Esophagus mucosa (tissue), 1 donor: ENCODE results near the gene MTO1. TPM values are rescaled to one million over a fixed set of nuclear protein-coding genes. Genes with fewer than 3 reads are reported as not detected.
"Not testable (repeated sequence)": the region's sequence is repeated elsewhere in the genome, so short reads cannot be mapped to it uniquely, and the experiment has no call there.

Experiments
- ATAC-seq: fragments of 200-7000 bp; cut with Tn5 transposase; one replicate; pipeline ENCODE4 v1.9.1; 2020
- total RNA-seq: library from RNA; stranded (reverse); gene quantifications from one replicate; pipeline ENCODE4 v1.2.4, GENCODE V29; 2023
- donor health status: DM: yes; HTN: yes; CAD: no.

MTO1 gene, protein sequence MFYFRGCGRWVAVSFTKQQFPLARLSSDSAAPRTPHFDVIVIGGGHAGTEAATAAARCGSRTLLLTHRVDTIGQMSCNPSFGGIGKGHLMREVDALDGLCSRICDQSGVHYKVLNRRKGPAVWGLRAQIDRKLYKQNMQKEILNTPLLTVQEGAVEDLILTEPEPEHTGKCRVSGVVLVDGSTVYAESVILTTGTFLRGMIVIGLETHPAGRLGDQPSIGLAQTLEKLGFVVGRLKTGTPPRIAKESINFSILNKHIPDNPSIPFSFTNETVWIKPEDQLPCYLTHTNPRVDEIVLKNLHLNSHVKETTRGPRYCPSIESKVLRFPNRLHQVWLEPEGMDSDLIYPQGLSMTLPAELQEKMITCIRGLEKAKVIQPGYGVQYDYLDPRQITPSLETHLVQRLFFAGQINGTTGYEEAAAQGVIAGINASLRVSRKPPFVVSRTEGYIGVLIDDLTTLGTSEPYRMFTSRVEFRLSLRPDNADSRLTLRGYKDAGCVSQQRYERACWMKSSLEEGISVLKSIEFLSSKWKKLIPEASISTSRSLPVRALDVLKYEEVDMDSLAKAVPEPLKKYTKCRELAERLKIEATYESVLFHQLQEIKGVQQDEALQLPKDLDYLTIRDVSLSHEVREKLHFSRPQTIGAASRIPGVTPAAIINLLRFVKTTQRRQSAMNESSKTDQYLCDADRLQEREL
- total RNA-seq: 18.5 TPM

DNA sequence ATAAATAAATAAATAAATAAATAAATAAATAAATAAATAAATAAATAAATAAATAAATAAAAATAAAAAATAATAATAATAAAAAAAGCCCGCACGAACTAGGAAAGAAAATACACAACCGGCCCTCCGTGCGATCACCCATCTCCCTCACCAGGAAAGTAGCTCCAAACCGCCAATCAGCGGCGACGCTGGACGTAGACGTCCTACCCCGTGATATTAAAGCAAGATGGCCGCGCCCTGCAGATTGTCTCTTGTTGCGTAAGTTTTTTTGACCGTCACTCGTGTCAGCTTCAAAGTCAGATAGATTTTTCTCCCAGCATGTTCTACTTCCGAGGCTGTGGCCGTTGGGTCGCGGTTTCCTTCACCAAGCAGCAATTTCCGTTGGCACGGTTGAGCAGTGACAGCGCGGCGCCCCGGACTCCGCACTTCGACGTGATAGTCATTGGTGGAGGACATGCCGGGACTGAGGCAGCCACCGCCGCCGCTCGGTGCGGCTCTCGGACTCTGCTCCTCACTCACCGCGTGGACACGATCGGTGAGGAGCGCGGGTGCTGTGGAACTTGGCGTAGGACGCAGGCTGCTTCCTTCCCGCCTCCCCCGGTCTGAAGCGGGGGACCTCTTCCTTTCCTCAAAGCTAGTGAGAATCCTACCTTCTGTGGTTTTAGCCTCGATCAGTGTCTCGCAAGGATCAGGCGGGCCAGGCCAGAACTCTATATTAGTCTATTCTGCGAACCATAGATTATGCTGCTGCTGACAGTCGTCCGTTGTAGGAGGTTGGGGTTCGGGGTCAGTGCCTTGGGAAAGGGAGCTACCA is at the start of gene MTO1:
Gene MTO1 (plus strand): TSS at position 201 of the 814 bp plus-strand sequence. CDS start 118 bp downstream, at position 319.
- peak; percentile 97 for ATAC-seq

DNA sequence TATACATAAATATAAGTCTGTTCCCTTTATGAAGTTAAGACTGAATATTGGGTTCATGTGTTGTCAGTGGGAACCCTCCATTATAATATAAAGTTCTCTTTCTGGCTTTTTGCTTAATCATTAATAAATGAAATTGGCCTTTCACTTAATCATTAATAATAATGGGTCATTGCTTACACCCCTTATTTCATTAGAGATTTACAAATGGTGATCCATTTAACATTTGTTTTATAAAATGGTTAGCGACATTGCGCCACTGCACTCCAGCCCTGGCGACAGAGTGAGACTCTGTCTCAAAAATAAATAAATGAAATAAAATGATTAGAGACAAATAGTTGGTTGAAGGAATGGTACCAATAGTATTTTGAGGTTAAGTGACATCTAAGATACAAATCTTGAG is 48.4 kb upstream of the MTO1 start:
- no peak for ATAC-seq

DNA sequence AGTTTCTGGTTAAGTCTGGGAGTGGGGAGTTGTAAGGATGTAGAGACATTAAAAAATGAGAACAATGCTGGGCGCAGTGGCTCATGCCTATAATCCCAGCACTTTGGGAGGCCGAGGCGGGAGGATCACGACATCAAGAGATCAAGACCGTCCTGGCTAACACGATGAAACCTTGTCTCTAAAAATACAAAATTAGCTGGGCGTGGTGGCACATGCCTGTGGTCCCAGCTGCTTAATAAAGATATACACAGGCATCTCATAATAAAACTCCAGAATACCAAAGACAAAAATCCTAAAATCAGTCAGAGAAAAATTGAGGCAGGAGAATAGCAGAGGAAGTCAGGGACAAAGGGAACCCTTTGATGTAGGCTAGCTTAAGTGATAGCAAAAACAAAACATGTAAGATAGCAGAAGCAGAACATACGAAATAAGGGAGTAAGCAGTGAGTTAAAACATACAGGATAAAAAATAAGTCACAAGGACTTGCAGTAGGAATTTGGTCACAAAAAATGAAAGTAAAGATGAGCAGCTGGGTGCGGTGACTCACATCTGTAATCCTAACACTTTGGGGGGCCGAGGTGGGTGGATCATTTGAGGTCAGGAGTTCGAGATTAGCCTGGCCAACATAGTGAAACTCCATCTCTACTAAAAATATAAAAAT is 43.3 kb upstream of the MTO1 start:
- no peak for ATAC-seq

DNA sequence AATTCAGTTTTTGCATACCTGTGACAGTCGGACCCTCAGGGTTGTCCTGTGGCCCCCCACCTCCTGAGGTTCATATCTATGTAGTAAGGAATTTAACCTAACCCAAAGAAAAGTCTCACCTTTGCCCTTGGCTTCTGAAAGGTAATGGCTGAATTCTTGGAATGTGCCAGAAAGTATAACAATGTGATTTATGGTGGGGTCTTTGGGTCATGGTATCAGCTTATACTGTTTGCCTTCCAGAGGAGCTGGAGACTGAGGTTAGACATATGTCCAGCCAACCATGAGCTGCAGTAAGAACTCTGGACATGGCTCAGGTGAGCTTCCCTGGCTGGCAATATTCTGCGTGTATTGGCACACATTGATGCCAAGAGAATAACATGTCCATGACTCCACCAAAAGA is 40.0 kb upstream of the MTO1 start:
- ATAC-seq: no peak

DNA sequence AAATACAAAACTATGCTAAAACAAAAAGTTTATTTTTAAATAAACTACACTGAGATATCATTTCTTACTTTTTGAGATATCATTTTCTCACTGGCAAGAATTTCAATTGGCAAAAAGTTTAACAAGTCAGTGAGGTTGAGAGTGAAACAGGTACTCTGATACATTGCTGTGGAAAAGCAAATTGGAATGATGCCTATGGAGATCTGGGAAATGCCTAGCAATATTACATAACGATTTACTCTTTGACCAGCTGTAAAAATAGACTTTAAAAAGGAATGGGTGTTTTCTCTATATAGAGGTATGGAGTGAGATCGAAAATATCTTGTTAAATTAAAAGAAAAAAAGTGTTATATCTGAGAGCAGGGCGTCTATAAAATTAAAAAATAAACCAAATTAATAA is 26.3 kb upstream of the MTO1 start:
- no peak for ATAC-seq

DNA sequence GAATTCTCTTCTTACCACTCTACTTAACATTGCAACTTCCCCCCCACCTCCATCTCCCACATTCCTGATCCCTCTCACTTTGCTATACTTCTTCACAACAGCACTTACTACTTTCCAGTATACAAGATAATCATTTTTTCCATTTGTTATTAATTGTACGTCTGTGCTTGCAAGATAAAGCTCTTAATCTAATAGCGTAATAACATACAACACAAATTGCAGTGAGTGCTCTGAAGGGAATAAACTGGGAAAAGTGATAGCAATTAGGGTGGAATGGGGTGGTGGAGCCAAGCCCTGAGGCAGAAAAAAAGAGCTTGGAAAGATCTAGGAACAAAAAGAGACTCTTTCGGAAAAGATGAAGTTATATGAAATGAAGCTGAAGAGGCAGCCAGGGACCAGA is 18.0 kb upstream of the MTO1 start:
- ATAC-seq: no peak

DNA sequence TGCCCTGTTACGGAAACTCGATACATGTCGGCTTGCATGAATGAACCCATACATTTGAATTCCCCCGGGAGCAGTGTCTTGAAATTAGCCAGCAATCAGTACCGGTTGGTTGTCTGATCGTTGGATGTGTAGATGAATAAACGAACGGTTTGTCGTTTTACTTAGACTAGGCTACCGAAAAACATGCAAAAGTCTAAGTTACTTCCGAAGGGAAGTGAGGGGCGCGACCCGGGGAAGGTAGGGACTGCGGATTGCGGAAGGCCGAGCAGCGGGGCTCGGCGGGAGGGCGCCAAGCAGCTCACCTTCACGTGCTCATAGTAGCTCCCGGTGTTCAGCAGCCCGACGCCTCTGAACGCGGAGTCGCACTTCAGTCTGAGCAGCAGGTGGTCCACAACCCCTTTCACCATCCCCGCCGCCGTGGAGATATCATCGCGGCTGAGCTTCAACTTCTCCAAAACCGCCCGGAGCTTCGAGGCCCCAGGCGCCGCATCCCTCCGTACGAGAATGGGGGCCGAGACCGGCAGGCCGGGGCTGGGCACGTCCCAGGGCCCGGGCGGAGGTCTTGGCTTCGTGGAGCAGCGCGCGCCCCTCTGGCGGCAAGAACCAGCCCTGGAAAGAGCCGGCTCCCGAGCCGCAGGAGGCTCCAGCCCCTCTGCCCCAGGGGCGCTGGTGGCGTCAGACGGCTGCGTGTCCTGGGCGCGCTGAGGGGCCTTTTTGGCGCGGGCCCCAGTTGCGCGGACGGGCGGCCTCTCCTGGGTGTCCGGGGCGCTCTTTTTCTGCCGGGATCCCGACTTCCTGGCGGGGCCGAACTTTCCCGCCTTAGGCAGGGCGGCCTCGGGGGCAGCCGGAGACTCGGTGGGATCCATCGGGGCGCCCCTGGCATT is 10.1 kb upstream of the MTO1 start:
- peak; percentile 48 for ATAC-seq

DNA sequence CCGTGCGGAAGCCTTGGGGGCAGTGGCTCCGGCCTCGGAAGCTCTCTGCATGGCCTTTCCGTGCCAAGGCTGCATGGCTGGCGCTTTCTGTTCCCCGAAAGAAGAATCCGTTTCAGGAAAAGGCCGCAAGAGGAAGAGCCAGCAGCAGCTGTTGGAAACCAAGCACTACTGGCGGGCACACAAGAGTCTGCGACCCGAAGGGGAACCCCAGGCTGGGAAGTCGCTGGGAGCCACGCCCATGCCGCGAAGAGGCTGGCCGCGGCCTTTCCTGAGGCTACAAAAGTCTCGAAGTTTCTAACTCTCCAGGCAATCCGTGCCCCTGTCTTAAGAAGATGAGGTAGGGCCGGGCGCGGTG is 9.5 kb upstream of the MTO1 start, which contains the start of gene CGAS:
Gene CGAS (minus strand): TSS at position 191 of the 355 bp plus-strand sequence. CDS start 116 bp downstream, at position 75.
- ATAC-seq: peak; percentile 75

DNA sequence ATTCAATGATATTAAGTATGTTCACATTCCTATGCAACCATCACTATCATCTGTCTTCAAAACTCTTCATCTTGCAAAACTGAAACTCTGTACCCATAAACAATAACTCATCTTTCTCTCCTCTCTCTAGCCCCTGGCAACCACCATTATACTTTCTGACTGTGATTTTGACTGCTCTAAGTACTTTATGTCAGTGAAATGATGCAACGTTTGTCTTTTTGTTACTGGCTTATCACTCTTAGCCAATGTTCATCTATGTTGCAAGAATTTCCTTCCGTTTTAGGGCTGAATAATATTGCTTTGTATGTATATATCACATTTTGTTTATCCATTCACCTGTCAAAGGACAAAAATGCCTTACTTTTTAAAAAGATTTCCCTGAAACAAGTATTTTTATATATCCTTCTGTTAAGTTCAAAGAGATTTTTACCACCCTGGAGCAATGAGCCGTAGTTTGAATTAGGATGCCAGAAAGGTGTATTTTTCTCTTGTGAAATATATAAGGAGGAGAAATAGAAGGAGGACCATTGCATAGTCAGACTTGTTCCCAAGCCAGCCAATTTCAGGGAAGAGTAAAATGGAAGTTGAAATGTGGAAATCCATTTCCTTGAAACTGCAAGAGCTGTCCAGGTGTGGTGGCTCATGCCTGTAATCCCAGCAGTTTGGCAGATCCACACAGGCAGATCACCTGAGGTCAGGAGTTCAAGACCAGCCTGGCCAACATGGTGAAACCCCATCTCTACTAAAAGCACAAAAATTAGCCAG is 5.5 kb upstream of the MTO1 start:
- ATAC-seq: peak; percentile 57

DNA sequence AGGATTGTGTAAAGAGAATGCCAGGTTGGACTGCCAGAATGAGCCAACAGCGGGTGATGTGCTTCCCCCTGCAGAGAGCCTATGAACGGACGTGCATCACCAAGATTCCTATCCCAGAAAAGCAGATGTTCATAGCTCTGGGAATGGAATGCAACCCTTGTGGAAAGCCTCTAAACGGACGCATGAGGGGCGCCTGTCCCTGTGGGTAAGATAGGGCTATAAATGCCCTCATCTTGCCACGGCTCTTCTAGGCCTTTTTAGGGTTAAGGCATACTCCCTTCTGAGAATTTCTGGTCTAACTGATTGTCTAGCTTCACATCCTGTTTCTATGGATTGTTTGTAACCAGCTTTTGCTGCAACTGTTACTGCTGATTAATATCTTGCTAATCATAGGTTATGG is 2.1 kb upstream of the MTO1 start:
- not testable (repeated sequence) for ATAC-seq

DNA sequence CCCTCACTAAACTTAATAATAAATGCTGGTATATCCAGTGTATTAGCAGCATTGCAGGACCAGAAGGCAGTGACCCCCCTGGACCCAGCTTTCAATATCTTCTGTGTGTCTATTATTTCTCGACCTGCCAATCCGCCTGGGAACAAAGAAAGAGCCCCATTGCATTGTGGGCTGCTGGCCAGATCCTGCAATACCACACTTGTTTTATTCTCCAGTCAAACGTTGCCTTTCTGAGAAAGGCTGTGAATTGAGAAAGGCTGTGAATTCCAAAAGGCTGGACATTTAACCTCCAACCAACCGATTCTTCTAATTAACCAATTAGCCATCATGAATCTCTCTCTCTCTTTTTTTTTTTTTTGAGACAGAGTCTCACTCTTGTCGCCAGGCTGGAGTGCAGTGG is 1.5 kb upstream of the MTO1 start:
- no peak for ATAC-seq

DNA sequence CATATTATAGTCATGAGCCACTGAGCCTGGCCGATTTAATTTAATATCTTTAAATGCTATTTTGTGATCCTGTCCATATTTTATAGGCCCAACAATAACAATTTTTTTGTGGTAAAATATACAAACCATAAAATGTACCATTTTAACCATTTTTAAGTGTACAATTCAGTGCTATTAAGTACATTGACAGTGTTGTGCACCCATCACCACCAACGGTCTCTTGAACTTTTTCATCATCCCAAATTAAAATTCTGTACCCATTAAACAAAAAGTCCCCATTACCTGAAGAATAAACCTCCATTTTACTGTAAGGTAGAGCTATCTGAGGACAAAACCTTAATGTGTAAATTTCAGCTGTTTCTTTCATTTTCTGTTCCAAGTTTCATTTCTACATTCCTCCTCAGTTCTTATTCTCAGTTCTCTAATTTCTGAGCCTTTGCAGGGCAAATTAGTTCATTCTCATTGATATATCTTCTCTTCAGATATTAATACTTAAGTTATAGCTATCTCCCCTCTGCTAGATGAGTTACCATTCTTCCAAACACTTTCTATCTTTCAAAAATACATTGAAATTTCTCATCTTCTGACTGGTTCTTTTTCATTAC is 10.3 kb downstream of the MTO1 start:
- no peak for ATAC-seq

DNA sequence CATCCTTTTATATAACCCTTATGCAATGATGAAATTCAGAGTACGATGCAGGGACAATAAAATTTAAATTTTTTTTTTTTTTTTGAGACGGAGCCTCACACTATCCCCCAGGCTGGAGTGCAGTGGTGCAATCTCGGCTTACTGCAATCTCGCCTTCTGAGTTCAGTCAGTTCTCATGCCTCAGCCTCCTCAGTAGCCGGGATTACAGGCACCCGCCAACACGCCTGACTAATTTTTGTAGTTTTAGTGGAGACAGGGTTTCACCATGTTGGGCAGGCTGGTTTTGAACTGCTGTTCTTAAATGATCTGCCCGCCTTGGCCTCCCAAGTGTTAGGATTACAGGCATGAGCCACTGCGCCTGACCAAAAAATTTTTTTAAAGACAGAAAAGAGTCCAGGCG is 15.2 kb downstream of the MTO1 start:
- ATAC-seq: no peak

DNA sequence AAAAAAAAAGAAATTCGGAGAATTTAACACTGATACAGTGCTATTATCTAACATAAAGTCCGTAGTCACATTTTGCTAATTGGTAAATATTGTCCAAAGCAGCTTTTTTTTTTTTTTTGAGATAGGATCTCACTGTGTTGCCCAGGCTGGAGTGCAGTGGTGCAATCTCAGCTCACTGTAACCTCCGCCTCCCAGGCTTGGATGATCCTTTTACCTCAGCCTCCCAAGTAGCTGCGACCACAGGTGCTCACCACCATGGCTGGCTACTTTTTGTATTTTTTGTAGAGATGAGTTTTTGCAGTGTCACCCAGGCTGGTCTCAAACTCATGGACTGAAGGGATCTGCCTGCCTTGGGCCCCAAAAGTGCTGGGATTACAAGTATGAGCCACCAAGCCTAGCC is 15.9 kb downstream of the MTO1 start:
- ATAC-seq: no peak

DNA sequence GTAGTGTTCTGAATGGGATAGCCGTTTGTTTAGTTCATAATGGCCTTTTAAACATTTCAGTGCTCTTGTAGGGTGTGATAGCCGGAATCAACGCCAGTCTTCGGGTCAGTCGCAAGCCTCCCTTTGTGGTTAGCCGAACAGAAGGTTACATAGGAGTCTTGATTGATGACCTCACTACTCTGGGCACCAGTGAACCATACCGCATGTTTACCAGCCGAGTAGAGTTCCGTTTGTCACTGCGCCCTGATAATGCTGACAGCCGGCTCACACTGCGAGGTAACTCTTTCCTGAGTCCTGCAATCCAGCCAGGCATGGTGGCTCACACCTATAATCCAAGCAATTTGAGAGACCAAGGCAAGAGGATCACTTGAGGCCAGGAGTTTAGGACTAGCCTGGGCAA is 20.4 kb downstream of the MTO1 start:
- no peak for ATAC-seq

DNA sequence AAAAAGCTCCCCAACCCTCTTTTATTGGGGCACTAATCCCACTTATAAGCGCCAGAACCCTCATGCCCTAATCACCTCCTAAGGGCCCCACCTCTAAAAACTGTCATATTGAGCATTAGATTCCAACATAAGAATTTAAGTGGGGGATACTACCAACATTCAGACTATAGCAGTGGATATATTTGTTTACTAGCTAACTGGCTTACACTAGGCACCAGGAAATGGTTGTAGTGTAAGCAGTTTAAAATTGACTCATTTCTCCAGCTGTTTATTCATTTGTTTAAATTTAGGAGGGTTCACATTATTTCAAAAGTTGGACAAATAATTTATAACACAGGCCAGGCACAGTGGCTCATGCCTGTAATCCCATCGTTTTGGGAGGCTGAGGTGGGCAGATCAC is 22.9 kb downstream of the MTO1 start:
- no peak for ATAC-seq

DNA sequence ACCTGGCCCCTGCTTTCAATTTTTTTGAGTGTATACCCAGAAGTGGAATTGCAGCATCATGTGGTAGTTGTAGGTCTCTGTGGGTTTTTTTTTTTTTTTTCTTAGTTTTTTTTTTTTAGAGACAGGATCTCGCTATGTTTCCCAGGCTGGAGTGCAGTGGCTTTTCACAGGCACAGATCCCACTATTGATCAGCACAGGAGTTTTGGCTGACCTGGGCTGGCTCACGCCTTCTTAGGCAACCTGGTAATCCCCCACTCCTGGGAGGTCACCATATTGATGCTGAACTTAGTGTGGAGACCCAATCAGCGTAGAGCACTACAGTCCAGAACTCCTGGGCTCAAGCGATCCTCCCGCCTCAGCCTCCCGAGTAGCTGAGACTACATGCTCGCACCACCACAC is 25.9 kb downstream of the MTO1 start:
- no peak for ATAC-seq

DNA sequence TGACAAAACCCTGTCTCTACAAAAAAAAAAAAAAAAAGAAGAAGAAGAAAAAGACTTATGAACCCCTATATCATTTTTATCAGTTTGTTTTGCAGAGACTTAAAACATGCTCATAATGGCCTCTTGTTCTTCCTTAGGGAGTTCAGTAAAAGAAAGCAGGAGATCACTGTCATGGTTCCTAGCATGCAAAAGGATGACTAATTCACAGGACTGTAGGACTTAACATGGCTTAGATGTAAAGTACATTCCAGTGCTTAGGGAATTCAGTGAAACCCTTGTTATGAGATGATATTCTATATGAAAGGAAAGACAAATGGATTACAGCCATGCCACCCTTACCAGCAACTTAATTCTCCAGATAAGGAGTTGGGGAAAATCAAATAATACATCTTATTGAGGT is 29.8 kb downstream of the MTO1 start:
- peak; percentile 44 for ATAC-seq

DNA sequence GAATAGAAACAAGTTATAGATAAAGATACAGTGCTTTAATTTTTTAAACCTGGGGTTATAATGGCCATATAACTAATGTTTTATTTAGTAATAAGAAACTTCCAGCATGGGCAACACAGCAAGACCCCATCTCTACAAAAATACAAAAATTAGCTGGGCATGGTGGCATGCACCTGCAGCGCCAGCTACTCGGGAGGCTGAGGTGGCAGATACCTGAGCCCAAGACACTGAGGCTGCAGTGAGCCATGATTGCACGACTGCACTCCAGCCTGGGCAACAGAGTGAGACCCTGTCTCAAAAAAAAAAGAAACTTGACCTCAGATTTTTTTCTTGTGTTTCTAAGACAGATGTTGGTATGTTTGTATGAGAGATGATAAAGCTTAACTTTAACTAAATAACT is 36.4 kb downstream of the MTO1 start:
- no peak for ATAC-seq

DNA sequence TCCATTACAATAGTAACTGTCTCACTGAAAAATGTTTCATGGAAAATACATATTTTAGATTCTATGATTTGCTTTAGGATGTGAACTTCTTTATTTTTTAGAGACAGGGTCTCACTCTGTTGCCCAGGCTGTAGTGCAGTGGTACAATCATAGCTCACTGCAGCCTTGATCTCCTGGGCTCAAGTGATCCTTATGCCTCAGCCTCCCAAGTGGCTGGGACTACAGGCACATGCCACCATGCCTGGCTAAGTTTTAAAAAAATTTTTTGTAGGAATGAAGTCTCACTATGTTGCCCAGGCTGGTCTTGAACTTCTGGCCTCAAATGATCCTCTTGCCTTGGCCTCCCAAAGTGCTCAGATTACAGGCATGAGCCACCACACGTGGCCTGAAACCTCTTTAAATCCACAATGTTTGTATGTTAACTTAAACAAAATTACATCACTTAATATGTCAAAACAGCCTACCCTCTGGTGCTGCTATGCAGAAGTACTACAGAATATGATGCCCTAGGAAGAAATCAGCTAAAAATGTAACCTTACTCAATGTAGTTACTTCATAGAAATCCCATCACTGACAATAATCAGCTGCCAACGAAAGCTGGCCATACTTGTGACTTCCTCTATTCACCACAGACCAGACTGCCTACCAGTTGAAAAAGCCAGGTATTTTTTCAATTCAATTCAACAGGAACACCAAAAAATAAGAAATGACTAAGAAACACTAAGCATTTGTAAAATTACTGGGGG is 41.7 kb downstream of the MTO1 start:
- ATAC-seq: no peak
